ENCODE results near the gene FBXL5. TPM values are rescaled to one million over a fixed set of nuclear protein-coding genes. Genes with fewer than 3 reads are reported as not detected.

FBXL5 gene
- total and polyA plus RNA-seq, 9 of the 15 experiments (the other 6 are each of a cell fraction or from before 2014, with no cell fraction given): 6.0 to 35.2 (median 22.1) TPM

DNA sequence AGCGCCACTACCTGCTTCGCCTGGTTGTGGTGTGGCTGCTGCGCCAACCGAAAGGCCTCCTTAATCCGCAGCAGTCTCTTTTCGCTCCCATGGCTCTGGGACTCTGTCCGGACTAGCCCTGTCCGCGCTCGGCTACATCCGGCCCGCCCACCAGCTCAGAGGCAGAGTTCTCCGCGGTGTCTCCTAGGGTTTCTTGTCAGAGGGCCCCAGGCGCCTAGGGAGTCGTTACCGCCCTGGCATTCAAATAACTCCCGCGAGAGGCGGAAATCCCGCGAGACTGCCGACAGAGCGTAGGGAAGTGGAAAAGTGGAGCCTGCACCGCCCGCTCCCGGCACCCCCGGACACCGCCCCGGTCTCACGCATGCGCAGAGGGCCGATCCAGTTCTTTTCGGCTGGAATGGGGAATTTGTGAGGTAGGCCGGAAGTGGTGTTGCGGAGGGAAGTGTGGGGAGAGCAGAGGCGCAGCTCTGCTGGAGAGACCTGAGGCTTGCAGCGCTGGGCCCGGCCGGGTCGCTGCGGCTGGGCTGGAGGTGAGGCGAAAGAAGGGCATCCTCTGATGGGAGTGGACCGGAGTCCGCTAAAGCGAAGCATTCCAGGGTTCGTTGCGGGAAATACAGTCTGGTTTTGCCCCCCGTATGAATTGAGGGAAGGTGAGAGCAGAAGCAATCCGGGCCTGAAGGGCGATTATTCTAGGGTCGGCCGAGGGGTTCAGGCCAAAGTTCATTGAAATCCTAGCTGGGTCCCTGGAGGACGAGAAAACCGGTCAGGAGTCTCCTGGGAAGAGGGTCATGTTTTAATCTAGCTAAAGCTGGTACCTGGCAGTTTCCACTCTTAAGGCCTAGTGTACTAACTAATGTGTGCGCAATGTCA, 26.4 kb upstream of the FBXL5 start, which contains the start of gene FAM200B (continued):
- TF ChIP-seq, protein P1, sequence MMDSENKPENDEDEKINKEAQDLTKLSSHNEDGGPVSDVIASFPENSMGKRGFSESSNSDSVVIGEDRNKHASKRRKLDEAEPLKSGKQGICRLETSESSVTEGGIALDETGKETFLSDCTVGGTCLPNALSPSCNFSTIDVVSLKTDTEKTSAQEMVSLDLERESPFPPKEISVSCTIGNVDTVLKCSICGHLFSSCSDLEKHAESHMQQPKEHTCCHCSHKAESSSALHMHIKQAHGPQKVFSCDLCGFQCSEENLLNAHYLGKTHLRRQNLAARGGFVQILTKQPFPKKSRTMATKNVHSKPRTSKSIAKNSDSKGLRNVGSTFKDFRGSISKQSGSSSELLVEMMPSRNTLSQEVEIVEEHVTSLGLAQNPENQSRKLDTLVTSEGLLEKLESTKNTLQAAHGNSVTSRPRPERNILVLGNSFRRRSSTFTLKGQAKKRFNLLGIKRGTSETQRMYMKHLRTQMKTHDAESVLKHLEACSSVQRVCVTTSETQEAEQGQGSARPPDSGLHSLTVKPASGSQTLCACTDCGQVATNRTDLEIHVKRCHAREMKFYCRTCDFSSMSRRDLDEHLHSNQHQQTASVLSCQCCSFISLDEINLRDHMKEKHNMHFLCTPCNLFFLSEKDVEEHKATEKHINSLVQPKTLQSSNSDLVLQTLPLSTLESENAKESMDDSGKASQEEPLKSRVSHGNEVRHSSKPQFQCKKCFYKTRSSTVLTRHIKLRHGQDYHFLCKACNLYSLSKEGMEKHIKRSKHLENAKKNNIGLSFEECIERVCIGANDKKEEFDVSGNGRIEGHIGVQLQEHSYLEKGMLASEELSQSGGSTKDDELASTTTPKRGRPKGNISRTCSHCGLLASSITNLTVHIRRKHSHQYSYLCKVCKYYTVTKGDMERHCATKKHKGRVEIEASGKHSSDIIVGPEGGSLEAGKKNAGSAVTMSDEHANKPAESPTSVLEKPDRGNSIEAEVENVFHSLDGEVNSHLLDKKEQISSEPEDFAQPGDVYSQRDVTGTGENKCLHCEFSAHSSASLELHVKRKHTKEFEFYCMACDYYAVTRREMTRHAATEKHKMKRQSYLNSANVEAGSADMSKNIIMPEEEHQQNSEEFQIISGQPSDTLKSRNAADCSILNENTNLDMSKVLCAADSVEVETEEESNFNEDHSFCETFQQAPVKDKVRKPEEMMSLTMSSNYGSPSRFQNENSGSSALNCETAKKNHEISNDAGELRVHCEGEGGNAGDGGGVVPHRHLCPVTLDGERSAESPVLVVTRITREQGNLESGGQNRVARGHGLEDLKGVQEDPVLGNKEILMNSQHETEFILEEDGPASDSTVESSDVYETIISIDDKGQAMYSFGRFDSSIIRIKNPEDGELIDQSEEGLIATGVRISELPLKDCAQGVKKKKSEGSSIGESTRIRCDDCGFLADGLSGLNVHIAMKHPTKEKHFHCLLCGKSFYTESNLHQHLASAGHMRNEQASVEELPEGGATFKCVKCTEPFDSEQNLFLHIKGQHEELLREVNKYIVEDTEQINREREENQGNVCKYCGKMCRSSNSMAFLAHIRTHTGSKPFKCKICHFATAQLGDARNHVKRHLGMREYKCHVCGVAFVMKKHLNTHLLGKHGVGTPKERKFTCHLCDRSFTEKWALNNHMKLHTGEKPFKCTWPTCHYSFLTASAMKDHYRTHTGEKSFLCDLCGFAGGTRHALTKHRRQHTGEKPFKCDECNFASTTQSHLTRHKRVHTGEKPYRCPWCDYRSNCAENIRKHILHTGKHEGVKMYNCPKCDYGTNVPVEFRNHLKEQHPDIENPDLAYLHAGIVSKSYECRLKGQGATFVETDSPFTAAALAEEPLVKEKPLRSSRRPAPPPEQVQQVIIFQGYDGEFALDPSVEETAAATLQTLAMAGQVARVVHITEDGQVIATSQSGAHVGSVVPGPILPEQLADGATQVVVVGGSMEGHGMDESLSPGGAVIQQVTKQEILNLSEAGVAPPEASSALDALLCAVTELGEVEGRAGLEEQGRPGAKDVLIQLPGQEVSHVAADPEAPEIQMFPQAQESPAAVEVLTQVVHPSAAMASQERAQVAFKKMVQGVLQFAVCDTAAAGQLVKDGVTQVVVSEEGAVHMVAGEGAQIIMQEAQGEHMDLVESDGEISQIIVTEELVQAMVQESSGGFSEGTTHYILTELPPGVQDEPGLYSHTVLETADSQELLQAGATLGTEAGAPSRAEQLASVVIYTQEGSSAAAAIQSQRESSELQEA (IDR thresholded peaks at IDR 0.05; ENCODE audit: low read depth): no peak
- no peak for TF ChIP-seq ZNF717 (CRISPR knock-in tag; IDR thresholded peaks at IDR 0.05)
- peak; percentile 45 for TF ChIP-seq PKNOX1 (IDR thresholded peaks at IDR 0.05)
- TF ChIP-seq EHMT2 (IDR thresholded peaks at IDR 0.05): no peak
- TF ChIP-seq GATA2 (CRISPR knock-in tag; IDR thresholded peaks at IDR 0.05): no peak
- no peak; the same call in 1 of the 2 replicates for TF ChIP-seq ZNF592 (IDR thresholded peaks at IDR 0.05)
- peak; percentile 89; the same call in 1 of the 2 replicates for TF ChIP-seq LCOR (CRISPR knock-in tag; IDR thresholded peaks at IDR 0.05)
- no peak for TF ChIP-seq KAT8 (IDR thresholded peaks at IDR 0.05; ENCODE audit: low read depth)
- TF ChIP-seq RFX5 (IDR thresholded peaks at IDR 0.05; ENCODE audit: low read depth, low read length): no peak
- TF ChIP-seq, protein P2, sequence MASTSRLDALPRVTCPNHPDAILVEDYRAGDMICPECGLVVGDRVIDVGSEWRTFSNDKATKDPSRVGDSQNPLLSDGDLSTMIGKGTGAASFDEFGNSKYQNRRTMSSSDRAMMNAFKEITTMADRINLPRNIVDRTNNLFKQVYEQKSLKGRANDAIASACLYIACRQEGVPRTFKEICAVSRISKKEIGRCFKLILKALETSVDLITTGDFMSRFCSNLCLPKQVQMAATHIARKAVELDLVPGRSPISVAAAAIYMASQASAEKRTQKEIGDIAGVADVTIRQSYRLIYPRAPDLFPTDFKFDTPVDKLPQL (IDR thresholded peaks at IDR 0.05; ENCODE audit: extremely low read depth, insufficient read length): no peak
- TF ChIP-seq CHD2 (IDR thresholded peaks at IDR 0.05; ENCODE audit: low read depth, low read length): peak; percentile 100
- no peak for TF ChIP-seq ADNP (tag; IDR thresholded peaks at IDR 0.05)
- TF ChIP-seq CEBPG (CRISPR knock-in tag; IDR thresholded peaks at IDR 0.05): no peak
- TF ChIP-seq CEBPG (tag; conservative IDR thresholded peaks at IDR 0.05 in 1 of 2, IDR thresholded peaks at IDR 0.05 in 1 of 2): no peak
